Measurements from ENCODE around the gene GATD1.

- TF ChIP-seq CTCF (IDR thresholded peaks at IDR 0.05) (no peak), EP300 (IDR thresholded peaks at IDR 0.05) (no peak), POLR2A (IDR thresholded peaks at IDR 0.05) (no peak), POLR2AphosphoS5 (IDR thresholded peaks at IDR 0.05) (no peak)
These were observed 35.8 kb upstream of the GATD1 start for GRCh38 chr11:813072-813455.

Data from stomach (tissue), 4 donors.